ENCODE results near the gene TIGIT. TPM values are rescaled to one million over a fixed set of nuclear protein-coding genes. Genes with fewer than 3 reads are reported as not detected.

The TIGIT gene
- total RNA-seq, 1 donor from 2014 or later, result not detected

GRCh38 chr3:114356525-114356924 is 62.7 kb downstream of the TIGIT start:
- DNase-seq (ENCODE audit: low spot score, unreplicated experiment), result no peak
- H3K27ac Mint-ChIP-seq, result no peak overlapping the region
- no peaks in the 10 kb centered on the region for H3K9me3 Mint-ChIP-seq (ENCODE audit: low read depth)
- H3K36me3 Mint-ChIP-seq (ENCODE audit: insufficient read depth), result peaks cover 6% of the 10 kb centered on the region
- no peak overlapping the region for H3K4me3 Mint-ChIP-seq (ENCODE audit: low read depth)
- TF ChIP-seq, protein P1, sequence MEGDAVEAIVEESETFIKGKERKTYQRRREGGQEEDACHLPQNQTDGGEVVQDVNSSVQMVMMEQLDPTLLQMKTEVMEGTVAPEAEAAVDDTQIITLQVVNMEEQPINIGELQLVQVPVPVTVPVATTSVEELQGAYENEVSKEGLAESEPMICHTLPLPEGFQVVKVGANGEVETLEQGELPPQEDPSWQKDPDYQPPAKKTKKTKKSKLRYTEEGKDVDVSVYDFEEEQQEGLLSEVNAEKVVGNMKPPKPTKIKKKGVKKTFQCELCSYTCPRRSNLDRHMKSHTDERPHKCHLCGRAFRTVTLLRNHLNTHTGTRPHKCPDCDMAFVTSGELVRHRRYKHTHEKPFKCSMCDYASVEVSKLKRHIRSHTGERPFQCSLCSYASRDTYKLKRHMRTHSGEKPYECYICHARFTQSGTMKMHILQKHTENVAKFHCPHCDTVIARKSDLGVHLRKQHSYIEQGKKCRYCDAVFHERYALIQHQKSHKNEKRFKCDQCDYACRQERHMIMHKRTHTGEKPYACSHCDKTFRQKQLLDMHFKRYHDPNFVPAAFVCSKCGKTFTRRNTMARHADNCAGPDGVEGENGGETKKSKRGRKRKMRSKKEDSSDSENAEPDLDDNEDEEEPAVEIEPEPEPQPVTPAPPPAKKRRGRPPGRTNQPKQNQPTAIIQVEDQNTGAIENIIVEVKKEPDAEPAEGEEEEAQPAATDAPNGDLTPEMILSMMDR (IDR thresholded peaks at IDR 0.05; ENCODE audit: unreplicated experiment), result no peak
- H3K27me3 Mint-ChIP-seq, result no peaks in the 10 kb centered on the region
- H3K4me1 Mint-ChIP-seq (ENCODE audit: low read depth), result peaks cover 5% of the 10 kb centered on the region

Other genes with a start within 250 kb of the TIGIT start
- 15.6 and 15.9 TPM in 2 replicates for gene CCDC191, start 237.5 kb upstream of the TIGIT start, total RNA-seq
- gene QTRT2, start 237.3 kb upstream of the TIGIT start, total RNA-seq, result 35.9 and 39.8 TPM in 2 replicates
- not detected in 2 replicates for gene DRD3, start 115.0 kb upstream of the TIGIT start, total RNA-seq
- gene ZNF80, start 56.5 kb upstream of the TIGIT start, total RNA-seq, result not detected in 2 replicates

Data from progenitor cell of endocrine pancreas (in vitro differentiated cells).